GM19468 (cell line): ENCODE measurements around the gene ESR2.
"Not testable (repeated sequence)": the region's sequence is repeated elsewhere in the genome, so short reads cannot be mapped to it uniquely, and the experiment has no call there.

Experiments used
- ATAC-seq: cut with Tn5 transposase; IDR thresholded peaks from one replicate; pipeline ENCODE4 v1.9.1; 2021; ENCODE audit warnings: mild to moderate bottlenecking, moderate library complexity, moderate number of reproducible peaks; ENCODE audit not compliant: unreplicated experiment; ENCODE audit errors: extremely low read depth

Gene ESR2

GRCh38 chr14:64170181-64170580 lies 124.0 kb downstream of the ESR2 start:
- no peak for ATAC-seq

GRCh38 chr14:64159588-64159987 lies 134.6 kb downstream of the ESR2 start:
- no peak for ATAC-seq

GRCh38 chr14:64158608-64159007 lies 135.6 kb downstream of the ESR2 start:
- no peak for ATAC-seq

GRCh38 chr14:64149921-64150320 lies 144.2 kb downstream of the ESR2 start:
- ATAC-seq, result no peak

GRCh38 chr14:64147126-64147790 lies 146.9 kb downstream of the ESR2 start:
- ATAC-seq, result no peak

- ATAC-seq, result no peak
Observed at GRCh38 chr14:64137657-64138290, 156.4 kb downstream of the ESR2 start.

GRCh38 chr14:64126548-64126947 lies 167.6 kb downstream of the ESR2 start:
- ATAC-seq, result no peak

- no peak for ATAC-seq
Observed at GRCh38 chr14:64125270-64125669, 168.9 kb downstream of the ESR2 start.

GRCh38 chr14:64123241-64123822 lies 170.8 kb downstream of the ESR2 start:
- no peak for ATAC-seq

- ATAC-seq, result no peak
Observed at GRCh38 chr14:64119980-64120379, 174.2 kb downstream of the ESR2 start.

- ATAC-seq, result no peak
Observed at GRCh38 chr14:64119500-64119899, 174.7 kb downstream of the ESR2 start.

- no peak for ATAC-seq
Observed at GRCh38 chr14:64118892-64119291, 175.3 kb downstream of the ESR2 start.

- not testable (repeated sequence) for ATAC-seq
Observed at GRCh38 chr14:64118403-64118742, 175.8 kb downstream of the ESR2 start.

GRCh38 chr14:64117671-64118402 lies 176.3 kb downstream of the ESR2 start:
- ATAC-seq, result no peak

- no peak for ATAC-seq
Observed at GRCh38 chr14:64115401-64115800, 178.8 kb downstream of the ESR2 start.

- ATAC-seq, result no peak
Observed at GRCh38 chr14:64114796-64115195, 179.4 kb downstream of the ESR2 start.

GRCh38 chr14:64114166-64114565 lies 180.0 kb downstream of the ESR2 start:
- no peak for ATAC-seq

- ATAC-seq, result no peak
Observed at GRCh38 chr14:64112867-64113678, 181.1 kb downstream of the ESR2 start.

- ATAC-seq, result no peak
Observed at GRCh38 chr14:64110802-64111201, 183.4 kb downstream of the ESR2 start.

GRCh38 chr14:64109819-64110554 lies 184.2 kb downstream of the ESR2 start:
- ATAC-seq, result no peak
